ENCODE results near the gene SLC17A1.

Gene SLC17A1

DNA sequence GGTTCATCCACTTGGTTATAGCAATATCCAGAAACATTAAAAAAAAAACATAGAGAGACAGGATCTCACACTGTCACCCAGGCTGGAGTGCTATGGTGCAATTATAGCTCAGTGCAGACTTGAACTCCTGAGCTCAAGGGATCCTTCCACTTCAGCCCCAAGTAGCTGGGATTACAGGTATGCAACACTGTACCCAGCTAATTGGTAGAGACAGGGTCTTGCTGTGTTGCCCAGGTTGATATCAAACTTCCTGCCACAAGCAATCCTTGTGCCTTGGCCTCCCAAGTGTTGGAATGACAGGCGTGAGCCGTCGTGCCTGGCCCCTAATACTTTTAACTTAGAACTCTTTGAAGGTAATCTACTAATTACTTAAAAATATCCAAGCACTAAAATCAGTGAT lies 818 bp upstream of the SLC17A1 start:
- Histone ChIP-seq H2AK5ac (ENCODE audit: low read length, severe bottlenecking) (no peak overlapping the region), H3K27me3 (ENCODE audit: control insufficient read depth in 1 of 2, insufficient read depth in 1 of 2, low read length in 2 of 2) (peaks cover 0 to 37% of the 10 kb centered on the region in 2 experiments), H3K4ac (ENCODE audit: low read depth in 1 of 2, low read length in 2 of 2) (no peak overlapping the region), H3K4me1 (ENCODE audit: control insufficient read depth, insufficient read depth, low read depth, low read length) (peaks cover 3% of the 10 kb centered on the region), H4K8ac (ENCODE audit: low read length) (no peak overlapping the region), H3K36me3 (ENCODE audit: control insufficient read depth in 1 of 2, insufficient read depth in 2 of 2, low read depth in 1 of 2, low read length in 2 of 2) (no peaks in the 10 kb centered on the region), H3K18ac (ENCODE audit: low read depth in 1 of 2, low read length in 2 of 2) (no peak overlapping the region), H3K4me2 (ENCODE audit: low read length, poor library complexity, severe bottlenecking) (no peak overlapping the region), H2AFZ (ENCODE audit: low read depth, low read length) (no peak overlapping the region), H3K9me3 (ENCODE audit: control insufficient read depth, low read length) (no peaks in the 10 kb centered on the region), H3K23ac (ENCODE audit: low read length in 2 of 2) (no peak overlapping the region), H3K27ac (ENCODE audit: low read length, poor library complexity, severe bottlenecking) (no peak overlapping the region), H2BK12ac (ENCODE audit: low read length in 2 of 2) (no peak overlapping the region), H2BK5ac (ENCODE audit: low read depth, low read length, poor library complexity, severe bottlenecking) (no peak overlapping the region), H2BK15ac (ENCODE audit: low read depth, poor library complexity, severe bottlenecking) (no peak overlapping the region), H3K14ac (ENCODE audit: low read length in 2 of 2) (no peak overlapping the region), H3K4me3 (ENCODE audit: insufficient read depth in 1 of 2, low read depth in 1 of 2, low read length in 2 of 2) (no peak overlapping the region), H3K79me1 (replicated peaks; ENCODE audit: low read length, poor library complexity, severe bottlenecking) (no peaks in the 10 kb centered on the region), H3K9ac (ENCODE audit: low read length) (no peak overlapping the region), H2BK120ac (ENCODE audit: low read depth, low read length) (no peak overlapping the region), H4K91ac (ENCODE audit: low read length) (no peak overlapping the region)
- no CpG with 5 or more reads among the region's 3 CpGs for WGBS
- DNase-seq: no peak

DNA sequence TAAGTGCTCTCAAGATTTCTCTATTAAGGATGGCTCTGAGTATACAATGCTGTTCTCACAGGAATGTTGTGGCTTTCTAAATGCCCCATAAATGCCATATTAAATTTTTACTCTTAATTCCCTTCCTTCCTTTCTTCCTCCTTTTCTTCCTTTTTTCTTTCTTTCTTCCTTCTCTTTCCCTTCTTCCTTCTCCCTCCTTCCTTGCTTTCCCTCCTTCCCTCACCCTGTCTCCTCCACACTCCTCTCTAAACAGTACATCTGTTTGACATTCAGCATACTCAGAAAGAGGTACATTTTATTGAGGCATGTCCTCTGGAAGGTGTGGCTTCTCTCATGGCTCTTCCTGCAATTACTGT lies 433 bp upstream of the SLC17A1 start:
- H2BK120ac ChIP-seq (ENCODE audit: low read depth, low read length): no peak overlapping the region
- no peak overlapping the region for H3K23ac ChIP-seq (ENCODE audit: low read length in 2 of 2)
- peaks cover 0 to 38% of the 10 kb centered on the region in 2 experiments for H3K27me3 ChIP-seq (ENCODE audit: control insufficient read depth in 1 of 2, insufficient read depth in 1 of 2, low read length in 2 of 2)
- no peaks in the 10 kb centered on the region for H3K9me3 ChIP-seq (ENCODE audit: control insufficient read depth, low read length)
- H4K8ac ChIP-seq (ENCODE audit: low read length): no peak overlapping the region
- no peak overlapping the region for H2BK5ac ChIP-seq (ENCODE audit: low read depth, low read length, poor library complexity, severe bottlenecking)
- H2BK15ac ChIP-seq (ENCODE audit: low read depth, poor library complexity, severe bottlenecking): no peak overlapping the region
- no peak for DNase-seq
- no peaks in the 10 kb centered on the region for H3K79me1 ChIP-seq (replicated peaks; ENCODE audit: low read length, poor library complexity, severe bottlenecking)
- no peak overlapping the region for H3K4me3 ChIP-seq (ENCODE audit: insufficient read depth in 1 of 2, low read depth in 1 of 2, low read length in 2 of 2)
- no peak overlapping the region for H2AFZ ChIP-seq (ENCODE audit: low read depth, low read length)
- H3K9ac ChIP-seq (ENCODE audit: low read length): no peak overlapping the region
- H2AK5ac ChIP-seq (ENCODE audit: low read length, severe bottlenecking): no peak overlapping the region
- no peak overlapping the region for H2BK12ac ChIP-seq (ENCODE audit: low read length in 2 of 2)
- H3K27ac ChIP-seq (ENCODE audit: low read length, poor library complexity, severe bottlenecking): no peak overlapping the region
- no peak overlapping the region for H4K91ac ChIP-seq (ENCODE audit: low read length)
- H3K4me1 ChIP-seq (ENCODE audit: control insufficient read depth, insufficient read depth, low read depth, low read length): peaks cover 3% of the 10 kb centered on the region
- H3K14ac ChIP-seq (ENCODE audit: low read length in 2 of 2): no peak overlapping the region
- H3K18ac ChIP-seq (ENCODE audit: low read depth in 1 of 2, low read length in 2 of 2): no peak overlapping the region
- H3K4me2 ChIP-seq (ENCODE audit: low read length, poor library complexity, severe bottlenecking): no peak overlapping the region
- no peaks in the 10 kb centered on the region for H3K36me3 ChIP-seq (ENCODE audit: control insufficient read depth in 1 of 2, insufficient read depth in 2 of 2, low read depth in 1 of 2, low read length in 2 of 2)
- no peak overlapping the region for H3K4ac ChIP-seq (ENCODE audit: low read depth in 1 of 2, low read length in 2 of 2)

GRCh38 chr6:25830458-25830857 lies 1.4 kb downstream of the SLC17A1 start:
- Histone ChIP-seq H2BK5ac (ENCODE audit: low read depth, low read length, poor library complexity, severe bottlenecking) (no peak overlapping the region), H3K9me3 (ENCODE audit: control insufficient read depth, low read length) (no peaks in the 10 kb centered on the region), H3K18ac (ENCODE audit: low read depth in 1 of 2, low read length in 2 of 2) (no peak overlapping the region), H3K9ac (ENCODE audit: low read length) (no peak overlapping the region), H3K4me2 (ENCODE audit: low read length, poor library complexity, severe bottlenecking) (no peak overlapping the region), H2BK120ac (ENCODE audit: low read depth, low read length) (no peak overlapping the region), H3K23ac (ENCODE audit: low read length in 2 of 2) (no peak overlapping the region), H2AK5ac (ENCODE audit: low read length, severe bottlenecking) (no peak overlapping the region), H4K8ac (ENCODE audit: low read length) (no peak overlapping the region), H2BK12ac (ENCODE audit: low read length in 2 of 2) (no peak overlapping the region), H3K36me3 (ENCODE audit: control insufficient read depth in 1 of 2, insufficient read depth in 2 of 2, low read depth in 1 of 2, low read length in 2 of 2) (no peaks in the 10 kb centered on the region), H3K4me1 (ENCODE audit: control insufficient read depth, insufficient read depth, low read depth, low read length) (peaks cover 3% of the 10 kb centered on the region), H3K4me3 (ENCODE audit: insufficient read depth in 1 of 2, low read depth in 1 of 2, low read length in 2 of 2) (no peak overlapping the region), H3K27ac (ENCODE audit: low read length, poor library complexity, severe bottlenecking) (no peak overlapping the region), H3K4ac (ENCODE audit: low read depth in 1 of 2, low read length in 2 of 2) (no peak overlapping the region), H3K27me3 (ENCODE audit: control insufficient read depth in 1 of 2, insufficient read depth in 1 of 2, low read length in 2 of 2) (peaks cover 0 to 29% of the 10 kb centered on the region in 2 experiments), H3K14ac (ENCODE audit: low read length in 2 of 2) (no peak overlapping the region), H4K91ac (ENCODE audit: low read length) (no peak overlapping the region), H3K79me1 (replicated peaks; ENCODE audit: low read length, poor library complexity, severe bottlenecking) (no peaks in the 10 kb centered on the region), H2BK15ac (ENCODE audit: low read depth, poor library complexity, severe bottlenecking) (no peak overlapping the region), H2AFZ (ENCODE audit: low read depth, low read length) (no peak overlapping the region)
- 58% methylated on average over 3 of the region's 4 CpGs for WGBS
- DNase-seq: no peak

- Histone ChIP-seq H4K8ac (ENCODE audit: low read length) (no peak overlapping the region), H3K27me3 (ENCODE audit: control insufficient read depth in 1 of 2, insufficient read depth in 1 of 2, low read length in 2 of 2) (peaks cover 0 to 28% of the 10 kb centered on the region in 2 experiments), H2BK120ac (ENCODE audit: low read depth, low read length) (no peak overlapping the region), H2AK5ac (ENCODE audit: low read length, severe bottlenecking) (no peak overlapping the region), H2BK15ac (ENCODE audit: low read depth, poor library complexity, severe bottlenecking) (no peak overlapping the region), H3K23ac (ENCODE audit: low read length in 2 of 2) (no peak overlapping the region), H3K27ac (ENCODE audit: low read length, poor library complexity, severe bottlenecking) (no peak overlapping the region), H2AFZ (ENCODE audit: low read depth, low read length) (no peak overlapping the region), H4K91ac (ENCODE audit: low read length) (no peak overlapping the region), H3K4ac (ENCODE audit: low read depth in 1 of 2, low read length in 2 of 2) (no peak overlapping the region), H3K4me3 (ENCODE audit: insufficient read depth in 1 of 2, low read depth in 1 of 2, low read length in 2 of 2) (no peak overlapping the region), H2BK12ac (ENCODE audit: low read length in 2 of 2) (no peak overlapping the region), H3K14ac (ENCODE audit: low read length in 2 of 2) (no peak overlapping the region), H3K9me3 (ENCODE audit: control insufficient read depth, low read length) (no peaks in the 10 kb centered on the region), H3K79me1 (replicated peaks; ENCODE audit: low read length, poor library complexity, severe bottlenecking) (no peaks in the 10 kb centered on the region), H3K18ac (ENCODE audit: low read depth in 1 of 2, low read length in 2 of 2) (no peak overlapping the region), H2BK5ac (ENCODE audit: low read depth, low read length, poor library complexity, severe bottlenecking) (no peak overlapping the region), H3K9ac (ENCODE audit: low read length) (no peak overlapping the region), H3K4me2 (ENCODE audit: low read length, poor library complexity, severe bottlenecking) (no peak overlapping the region), H3K4me1 (ENCODE audit: control insufficient read depth, insufficient read depth, low read depth, low read length) (peaks cover 3% of the 10 kb centered on the region), H3K36me3 (ENCODE audit: control insufficient read depth in 1 of 2, insufficient read depth in 2 of 2, low read depth in 1 of 2, low read length in 2 of 2) (no peaks in the 10 kb centered on the region)
- DNase-seq: no peak
- no CpG with 5 or more reads among the region's 1 CpG for WGBS
These were observed 2.5 kb downstream of the SLC17A1 start for GRCh38 chr6:25829375-25829774.

All from mesenchymal stem cell (in vitro differentiated cells and primary cell).